Panc1 (cell line): Measurements from ENCODE around the gene CABCOCO1.

Source experiments
- POLR2AphosphoS5 ChIP-seq: IDR thresholded peaks from 2 replicates; pipeline ENCODE4 v1.6.1; 2012; ENCODE audit warnings: mild to moderate bottlenecking, low read depth, low read length, moderate library complexity
- SIN3A ChIP-seq: IDR thresholded peaks from 2 replicates; pipeline ENCODE4 v1.6.1; 2012; ENCODE audit warnings: low read depth, mild to moderate bottlenecking, low read length, moderate library complexity, borderline replicate concordance; ENCODE audit not compliant: insufficient read depth
- TCF7L2 ChIP-seq: IDR thresholded peaks from 2 replicates; pipeline ENCODE4 v1.6.1; 2011; ENCODE audit warnings: mild to moderate bottlenecking, low read depth, low read length, inconsistent platforms
- TF ChIP-seq, protein P1 (sequence below), 2 experiments: IDR thresholded peaks; 2 replicates each; pipeline ENCODE4 v1.6.1; 2011 to 2012; ENCODE audit warnings: low read depth in 2 of 2, control low read depth in 1 of 2, low read length in 1 of 2, mild to moderate bottlenecking in 1 of 2, moderate library complexity in 1 of 2; ENCODE audit not compliant: insufficient read depth in 1 of 2
- TF ChIP-seq, protein P2 (sequence below): fragments of 450-650 bp; IDR thresholded peaks from 2 replicates; pipeline ENCODE4 v1.5.1; 2017; ENCODE audit warnings: mild to moderate bottlenecking

DNA sequence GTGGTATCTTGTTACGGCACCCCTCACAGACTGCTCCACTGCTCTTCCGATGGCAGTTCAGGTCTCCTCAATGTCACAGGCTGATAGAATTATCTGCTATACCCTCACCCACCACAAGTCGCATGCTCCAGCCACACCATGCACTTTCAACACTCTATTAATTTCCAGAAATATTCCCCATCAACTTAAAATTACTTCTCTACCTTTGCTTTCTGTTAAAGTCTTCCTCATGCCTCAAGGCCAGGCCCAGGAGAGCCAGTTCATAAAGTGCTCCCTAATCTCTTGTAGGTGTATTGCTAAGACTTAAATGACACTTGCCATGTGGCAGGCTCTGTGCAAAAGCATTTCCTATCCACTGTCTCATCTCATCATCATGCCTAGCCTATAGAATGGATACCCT, 132.8 kb downstream of the CABCOCO1 start:
- TF ChIP-seq, protein P1, sequence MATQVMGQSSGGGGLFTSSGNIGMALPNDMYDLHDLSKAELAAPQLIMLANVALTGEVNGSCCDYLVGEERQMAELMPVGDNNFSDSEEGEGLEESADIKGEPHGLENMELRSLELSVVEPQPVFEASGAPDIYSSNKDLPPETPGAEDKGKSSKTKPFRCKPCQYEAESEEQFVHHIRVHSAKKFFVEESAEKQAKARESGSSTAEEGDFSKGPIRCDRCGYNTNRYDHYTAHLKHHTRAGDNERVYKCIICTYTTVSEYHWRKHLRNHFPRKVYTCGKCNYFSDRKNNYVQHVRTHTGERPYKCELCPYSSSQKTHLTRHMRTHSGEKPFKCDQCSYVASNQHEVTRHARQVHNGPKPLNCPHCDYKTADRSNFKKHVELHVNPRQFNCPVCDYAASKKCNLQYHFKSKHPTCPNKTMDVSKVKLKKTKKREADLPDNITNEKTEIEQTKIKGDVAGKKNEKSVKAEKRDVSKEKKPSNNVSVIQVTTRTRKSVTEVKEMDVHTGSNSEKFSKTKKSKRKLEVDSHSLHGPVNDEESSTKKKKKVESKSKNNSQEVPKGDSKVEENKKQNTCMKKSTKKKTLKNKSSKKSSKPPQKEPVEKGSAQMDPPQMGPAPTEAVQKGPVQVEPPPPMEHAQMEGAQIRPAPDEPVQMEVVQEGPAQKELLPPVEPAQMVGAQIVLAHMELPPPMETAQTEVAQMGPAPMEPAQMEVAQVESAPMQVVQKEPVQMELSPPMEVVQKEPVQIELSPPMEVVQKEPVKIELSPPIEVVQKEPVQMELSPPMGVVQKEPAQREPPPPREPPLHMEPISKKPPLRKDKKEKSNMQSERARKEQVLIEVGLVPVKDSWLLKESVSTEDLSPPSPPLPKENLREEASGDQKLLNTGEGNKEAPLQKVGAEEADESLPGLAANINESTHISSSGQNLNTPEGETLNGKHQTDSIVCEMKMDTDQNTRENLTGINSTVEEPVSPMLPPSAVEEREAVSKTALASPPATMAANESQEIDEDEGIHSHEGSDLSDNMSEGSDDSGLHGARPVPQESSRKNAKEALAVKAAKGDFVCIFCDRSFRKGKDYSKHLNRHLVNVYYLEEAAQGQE (IDR thresholded peaks at IDR 0.05; ENCODE audit: insufficient read depth in 1 of 2, low read depth in 2 of 2, low read length in 1 of 2) = no peak
- TF ChIP-seq, protein P2, sequence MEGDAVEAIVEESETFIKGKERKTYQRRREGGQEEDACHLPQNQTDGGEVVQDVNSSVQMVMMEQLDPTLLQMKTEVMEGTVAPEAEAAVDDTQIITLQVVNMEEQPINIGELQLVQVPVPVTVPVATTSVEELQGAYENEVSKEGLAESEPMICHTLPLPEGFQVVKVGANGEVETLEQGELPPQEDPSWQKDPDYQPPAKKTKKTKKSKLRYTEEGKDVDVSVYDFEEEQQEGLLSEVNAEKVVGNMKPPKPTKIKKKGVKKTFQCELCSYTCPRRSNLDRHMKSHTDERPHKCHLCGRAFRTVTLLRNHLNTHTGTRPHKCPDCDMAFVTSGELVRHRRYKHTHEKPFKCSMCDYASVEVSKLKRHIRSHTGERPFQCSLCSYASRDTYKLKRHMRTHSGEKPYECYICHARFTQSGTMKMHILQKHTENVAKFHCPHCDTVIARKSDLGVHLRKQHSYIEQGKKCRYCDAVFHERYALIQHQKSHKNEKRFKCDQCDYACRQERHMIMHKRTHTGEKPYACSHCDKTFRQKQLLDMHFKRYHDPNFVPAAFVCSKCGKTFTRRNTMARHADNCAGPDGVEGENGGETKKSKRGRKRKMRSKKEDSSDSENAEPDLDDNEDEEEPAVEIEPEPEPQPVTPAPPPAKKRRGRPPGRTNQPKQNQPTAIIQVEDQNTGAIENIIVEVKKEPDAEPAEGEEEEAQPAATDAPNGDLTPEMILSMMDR = peak; percentile 34
- TF ChIP-seq POLR2AphosphoS5 = no peak
- TF ChIP-seq SIN3A = no peak
- TF ChIP-seq TCF7L2 = no peak
